Panc1 (cell line): ENCODE data around the gene UQCRH. TPM values are rescaled to one million over a fixed set of nuclear protein-coding genes. Genes with fewer than 3 reads are reported as not detected.
A peak's percentile ranks its signal among the peaks of the same experiment; 100 is the strongest.

Experiments
- ATAC-seq: fragments of 200-7000 bp; cut with Tn5 transposase; 2 replicates; pipeline ENCODE4 v1.9.1; 2020; ENCODE audit warnings: mild to moderate bottlenecking, moderate library complexity
- BruUV-seq: library from RNA; stranded (reverse); fragments of 400-500 nt; replicated peaks from 2 replicates; lab custom pipeline; 2021; lab: Mats Ljungman, UMichigan
- CTCF ChIA-PET: fragments of 300-600 bp; sonication (Branson Sonifier 250); formaldehyde crosslinking; loops from one replicate; lab custom pipeline; 2022; ENCODE audit warnings: antibody characterized with exemption; lab: Charles Lee
- POLR2A ChIA-PET: fragments of 300-600 bp; sonication (Branson Sonifier 250); formaldehyde crosslinking; loops from one replicate; lab custom pipeline; 2022; ENCODE audit warnings: antibody characterized with exemption; lab: Charles Lee
- DNase-seq: peaks from one replicate; pipeline ENCODE4 v3.0.0-alpha.2; 2010; ENCODE audit warnings: low read depth, low spot score
- H3K27ac ChIP-seq: 2 replicates; pipeline ENCODE4 v1.5.1; 2011; ENCODE audit warnings: mild to moderate bottlenecking, low read length, inconsistent platforms
- H3K27me3 ChIP-seq: fragments of 200-500 bp; sonication (Bioruptor generic); 2 replicates; pipeline ENCODE4 v1.6.0; 2014; ENCODE audit warnings: low read length, inconsistent platforms; ENCODE audit not compliant: control insufficient read depth, insufficient read depth
- H3K36me3 ChIP-seq: fragments of 200-500 bp; sonication (Bioruptor generic); 2 replicates; pipeline ENCODE4 v1.5.1; 2014; ENCODE audit warnings: inconsistent platforms, mild to moderate bottlenecking, low read length, moderate library complexity; ENCODE audit not compliant: control insufficient read depth, insufficient read depth
- H3K4me1 ChIP-seq: 2 replicates; pipeline ENCODE4 v1.5.1; 2011; ENCODE audit warnings: inconsistent platforms, mild to moderate bottlenecking, low read length, moderate library complexity; ENCODE audit not compliant: control insufficient read depth, insufficient read depth
- H3K4me3 ChIP-seq, 2 experiments: 2 replicates each; pipeline ENCODE4 v1.5.1; 2011 to 2012; ENCODE audit warnings: low read depth in 2 of 2, low read length in 2 of 2, mild to moderate bottlenecking in 2 of 2, inconsistent platforms in 1 of 2, moderate library complexity in 1 of 2
- H3K9me3 ChIP-seq: fragments of 200-500 bp; sonication (Bioruptor generic); 2 replicates; pipeline ENCODE4 v1.5.1; 2014; ENCODE audit warnings: low read depth, mild to moderate bottlenecking, inconsistent platforms, low read length, moderate library complexity; ENCODE audit not compliant: control insufficient read depth, insufficient read depth
- POLR2AphosphoS5 ChIP-seq: IDR thresholded peaks from 2 replicates; pipeline ENCODE4 v1.6.1; 2012; ENCODE audit warnings: mild to moderate bottlenecking, low read depth, low read length, moderate library complexity
- SIN3A ChIP-seq: IDR thresholded peaks from 2 replicates; pipeline ENCODE4 v1.6.1; 2012; ENCODE audit warnings: low read depth, mild to moderate bottlenecking, low read length, moderate library complexity, borderline replicate concordance; ENCODE audit not compliant: insufficient read depth
- TCF7L2 ChIP-seq: IDR thresholded peaks from 2 replicates; pipeline ENCODE4 v1.6.1; 2011; ENCODE audit warnings: mild to moderate bottlenecking, low read depth, low read length, inconsistent platforms
- in situ Hi-C: cut with HindIII; loops from 2 replicates; pipeline ENCODE4 v1.10.0; 2016; ENCODE audit warnings: low sequenced_read_pairs, low pct_unique_long_range_greater_than_20kb
- intact Hi-C: fragments of 100-400 bp; cut with micrococcal nuclease; formaldehyde crosslinking; loops from one replicate; pipeline ENCODE4 v1.10.0; 2022; ENCODE audit not compliant: unreplicated experiment
- total RNA-seq: library from RNA; stranded (reverse); gene quantifications from one replicate; pipeline ENCODE4 v1.2.1, GENCODE V29; 2021; ENCODE audit not compliant: unreplicated experiment
- TF ChIP-seq, protein P1 (sequence below), 2 experiments: IDR thresholded peaks; 2 replicates each; pipeline ENCODE4 v1.6.1; 2011 to 2012; ENCODE audit warnings: low read depth in 2 of 2, control low read depth in 1 of 2, low read length in 1 of 2, mild to moderate bottlenecking in 1 of 2, moderate library complexity in 1 of 2; ENCODE audit not compliant: insufficient read depth in 1 of 2
- TF ChIP-seq, protein P2 (sequence below): fragments of 450-650 bp; IDR thresholded peaks from 2 replicates; pipeline ENCODE4 v1.5.1; 2017; ENCODE audit warnings: mild to moderate bottlenecking

UQCRH gene
- total RNA-seq, 1 experiment from 2014 or later: 498 TPM

DNA sequence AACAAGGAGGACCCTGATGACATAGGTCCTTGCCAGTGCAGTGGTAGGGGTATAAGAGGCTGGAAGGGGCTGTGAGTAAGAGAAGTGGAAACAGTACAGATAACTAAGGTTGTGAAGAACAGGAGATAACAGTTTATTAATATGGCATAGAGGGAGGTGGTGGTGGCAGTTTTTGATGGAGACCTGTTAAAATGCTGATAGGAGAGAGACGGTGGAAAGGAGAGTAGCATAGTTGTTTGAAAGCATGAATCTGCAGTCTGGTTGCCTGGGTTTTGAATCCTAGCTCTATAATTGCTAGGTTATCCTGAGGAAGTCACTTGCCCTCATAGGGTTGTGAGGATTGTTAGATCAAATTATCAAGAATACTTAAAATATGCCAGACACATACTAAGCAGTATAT is 19.4 kb upstream of the UQCRH start:
- H3K9me3 ChIP-seq: no peaks in the 10 kb centered on the region
- intact Hi-C loops (no loop called here), in situ Hi-C loops (no loop called here)
- ChIA-PET POLR2A (interaction anchor here (0.6 kb wide), 1 partner anchor 132 kb away, joined by 4 read pairs; no protein-coding TSS in a partner anchor), CTCF (no interaction called here)
- H3K27me3 ChIP-seq: no peaks in the 10 kb centered on the region
- DNase-seq (no peak), ATAC-seq (no peak)
- no peak for TF ChIP-seq TCF7L2
- peak; percentile 29; the same call in 1 of the 2 replicates for TF ChIP-seq POLR2AphosphoS5
- no peak overlapping the region for H3K27ac ChIP-seq
- peaks cover 3% of the 10 kb centered on the region for H3K36me3 ChIP-seq
- H3K4me3 ChIP-seq: no peak overlapping the region
- H3K4me1 ChIP-seq: no peaks in the 10 kb centered on the region
- BruUV-seq: no TSS peak

DNA sequence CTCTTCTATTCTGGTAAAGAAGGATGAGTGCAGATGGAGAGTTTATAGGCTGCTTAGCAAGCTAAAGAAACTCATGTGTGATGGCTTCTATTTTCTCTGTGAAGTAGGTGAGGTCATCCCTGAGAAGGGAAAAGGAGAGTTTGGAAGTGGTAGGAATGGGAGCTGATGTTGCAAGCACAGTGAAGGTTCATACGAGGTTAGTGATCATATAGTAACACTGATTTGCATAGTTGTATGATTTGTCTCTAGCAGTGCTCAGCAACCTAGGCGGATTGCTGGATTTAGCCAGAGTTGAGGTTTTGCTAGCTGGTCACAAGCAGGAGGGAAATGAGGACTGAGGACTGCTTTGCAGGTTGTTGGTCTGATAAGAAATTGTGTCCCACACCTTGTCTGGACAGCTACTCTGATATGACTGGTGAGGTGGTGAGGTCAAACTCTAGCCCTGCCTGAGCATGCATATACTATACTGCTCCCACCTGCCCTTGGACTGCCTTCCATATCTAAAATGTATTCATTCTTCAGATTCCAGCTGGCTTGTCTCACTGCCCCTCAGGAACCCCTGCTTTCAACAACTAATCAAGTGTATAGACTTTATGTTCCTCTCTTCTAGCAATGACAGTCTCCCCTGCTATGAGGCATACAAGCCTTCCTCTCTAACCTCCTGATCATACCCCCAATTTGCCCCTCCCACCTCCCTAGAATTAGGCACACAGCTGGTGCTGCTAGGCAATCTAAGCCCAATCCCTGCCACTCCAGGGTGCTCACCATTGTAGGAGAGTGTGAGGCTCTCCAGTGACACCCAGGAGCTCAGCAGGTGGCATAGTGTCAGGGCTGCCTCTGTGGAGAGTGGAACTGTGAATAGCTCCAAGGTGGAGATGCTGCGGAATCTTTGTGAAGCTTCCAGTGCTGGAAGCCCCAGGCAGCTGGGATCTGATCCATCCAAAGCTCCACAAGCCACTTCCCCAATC is 18.6 kb upstream of the UQCRH start:
- in situ Hi-C loops (no loop called here), intact Hi-C loops (no loop called here)
- Histone ChIP-seq H3K36me3 (peaks cover 3% of the 10 kb centered on the region), H3K4me3 (no peak overlapping the region), H3K27ac (no peak overlapping the region), H3K27me3 (no peaks in the 10 kb centered on the region), H3K9me3 (no peaks in the 10 kb centered on the region), H3K4me1 (no peaks in the 10 kb centered on the region)
- CTCF ChIA-PET: no interaction called here
- BruUV-seq: no TSS peak
- POLR2A ChIA-PET: interaction anchor here (0.6 kb wide), 2 partner anchors 125 to 131 kb away, joined by 3 to 4 read pairs; no protein-coding TSS in a partner anchor
- TF ChIP-seq, protein P1, sequence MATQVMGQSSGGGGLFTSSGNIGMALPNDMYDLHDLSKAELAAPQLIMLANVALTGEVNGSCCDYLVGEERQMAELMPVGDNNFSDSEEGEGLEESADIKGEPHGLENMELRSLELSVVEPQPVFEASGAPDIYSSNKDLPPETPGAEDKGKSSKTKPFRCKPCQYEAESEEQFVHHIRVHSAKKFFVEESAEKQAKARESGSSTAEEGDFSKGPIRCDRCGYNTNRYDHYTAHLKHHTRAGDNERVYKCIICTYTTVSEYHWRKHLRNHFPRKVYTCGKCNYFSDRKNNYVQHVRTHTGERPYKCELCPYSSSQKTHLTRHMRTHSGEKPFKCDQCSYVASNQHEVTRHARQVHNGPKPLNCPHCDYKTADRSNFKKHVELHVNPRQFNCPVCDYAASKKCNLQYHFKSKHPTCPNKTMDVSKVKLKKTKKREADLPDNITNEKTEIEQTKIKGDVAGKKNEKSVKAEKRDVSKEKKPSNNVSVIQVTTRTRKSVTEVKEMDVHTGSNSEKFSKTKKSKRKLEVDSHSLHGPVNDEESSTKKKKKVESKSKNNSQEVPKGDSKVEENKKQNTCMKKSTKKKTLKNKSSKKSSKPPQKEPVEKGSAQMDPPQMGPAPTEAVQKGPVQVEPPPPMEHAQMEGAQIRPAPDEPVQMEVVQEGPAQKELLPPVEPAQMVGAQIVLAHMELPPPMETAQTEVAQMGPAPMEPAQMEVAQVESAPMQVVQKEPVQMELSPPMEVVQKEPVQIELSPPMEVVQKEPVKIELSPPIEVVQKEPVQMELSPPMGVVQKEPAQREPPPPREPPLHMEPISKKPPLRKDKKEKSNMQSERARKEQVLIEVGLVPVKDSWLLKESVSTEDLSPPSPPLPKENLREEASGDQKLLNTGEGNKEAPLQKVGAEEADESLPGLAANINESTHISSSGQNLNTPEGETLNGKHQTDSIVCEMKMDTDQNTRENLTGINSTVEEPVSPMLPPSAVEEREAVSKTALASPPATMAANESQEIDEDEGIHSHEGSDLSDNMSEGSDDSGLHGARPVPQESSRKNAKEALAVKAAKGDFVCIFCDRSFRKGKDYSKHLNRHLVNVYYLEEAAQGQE (IDR thresholded peaks at IDR 0.05; ENCODE audit: insufficient read depth in 1 of 2, low read depth in 2 of 2, low read length in 1 of 2): no peak
- TF ChIP-seq TCF7L2 (no peak), SIN3A (no peak), POLR2AphosphoS5 (no peak)
- TF ChIP-seq, protein P2, sequence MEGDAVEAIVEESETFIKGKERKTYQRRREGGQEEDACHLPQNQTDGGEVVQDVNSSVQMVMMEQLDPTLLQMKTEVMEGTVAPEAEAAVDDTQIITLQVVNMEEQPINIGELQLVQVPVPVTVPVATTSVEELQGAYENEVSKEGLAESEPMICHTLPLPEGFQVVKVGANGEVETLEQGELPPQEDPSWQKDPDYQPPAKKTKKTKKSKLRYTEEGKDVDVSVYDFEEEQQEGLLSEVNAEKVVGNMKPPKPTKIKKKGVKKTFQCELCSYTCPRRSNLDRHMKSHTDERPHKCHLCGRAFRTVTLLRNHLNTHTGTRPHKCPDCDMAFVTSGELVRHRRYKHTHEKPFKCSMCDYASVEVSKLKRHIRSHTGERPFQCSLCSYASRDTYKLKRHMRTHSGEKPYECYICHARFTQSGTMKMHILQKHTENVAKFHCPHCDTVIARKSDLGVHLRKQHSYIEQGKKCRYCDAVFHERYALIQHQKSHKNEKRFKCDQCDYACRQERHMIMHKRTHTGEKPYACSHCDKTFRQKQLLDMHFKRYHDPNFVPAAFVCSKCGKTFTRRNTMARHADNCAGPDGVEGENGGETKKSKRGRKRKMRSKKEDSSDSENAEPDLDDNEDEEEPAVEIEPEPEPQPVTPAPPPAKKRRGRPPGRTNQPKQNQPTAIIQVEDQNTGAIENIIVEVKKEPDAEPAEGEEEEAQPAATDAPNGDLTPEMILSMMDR: no peak
- DNase-seq (no peak), ATAC-seq (no peak)
